22Rv1 (cell line): Measurements from ENCODE around the gene WWC2.

ENCODE experiments used
- ZFX ChIP-seq: fragments of 450-650 bp; IDR thresholded peaks from 2 replicates; pipeline ENCODE4 v1.6.1; 2017; ENCODE audit warnings: antibody characterized with exemption, borderline replicate concordance
- TF ChIP-seq, protein P1 (sequence below): fragments of 450-650 bp; IDR thresholded peaks from 2 replicates; pipeline ENCODE4 v1.5.1; 2017; ENCODE audit warnings: mild to moderate bottlenecking

DNA sequence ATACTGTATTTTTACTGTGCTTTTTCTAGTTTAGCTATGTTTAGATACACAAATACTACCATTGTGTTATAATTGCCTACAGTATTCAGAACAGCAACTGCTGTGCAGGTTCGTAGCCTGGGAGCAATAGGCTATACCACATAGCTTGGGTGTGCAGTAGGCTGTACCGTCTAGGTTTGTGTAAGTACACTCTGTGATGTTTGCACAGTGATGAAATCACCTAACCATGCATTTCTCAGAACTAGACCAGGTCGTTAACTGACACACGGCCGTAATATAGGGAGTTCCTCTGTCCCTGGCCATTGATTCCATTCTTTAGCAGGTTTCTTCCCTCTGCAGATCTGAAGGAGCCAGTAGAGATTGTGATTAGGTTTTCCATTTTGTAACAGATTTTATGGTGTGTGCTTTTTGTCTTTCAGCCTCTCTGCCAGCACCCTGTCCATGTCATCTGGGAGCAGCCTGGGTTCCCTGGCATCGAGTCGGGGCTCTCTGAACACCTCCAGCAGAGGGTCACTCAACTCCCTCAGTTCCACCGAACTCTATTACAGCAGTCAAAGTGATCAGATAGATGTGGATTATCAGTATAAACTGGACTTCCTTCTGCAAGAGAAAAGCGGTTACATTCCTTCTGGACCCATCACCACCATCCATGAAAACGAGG is 161.6 kb downstream of the WWC2 start:
- TF ChIP-seq, protein P1, sequence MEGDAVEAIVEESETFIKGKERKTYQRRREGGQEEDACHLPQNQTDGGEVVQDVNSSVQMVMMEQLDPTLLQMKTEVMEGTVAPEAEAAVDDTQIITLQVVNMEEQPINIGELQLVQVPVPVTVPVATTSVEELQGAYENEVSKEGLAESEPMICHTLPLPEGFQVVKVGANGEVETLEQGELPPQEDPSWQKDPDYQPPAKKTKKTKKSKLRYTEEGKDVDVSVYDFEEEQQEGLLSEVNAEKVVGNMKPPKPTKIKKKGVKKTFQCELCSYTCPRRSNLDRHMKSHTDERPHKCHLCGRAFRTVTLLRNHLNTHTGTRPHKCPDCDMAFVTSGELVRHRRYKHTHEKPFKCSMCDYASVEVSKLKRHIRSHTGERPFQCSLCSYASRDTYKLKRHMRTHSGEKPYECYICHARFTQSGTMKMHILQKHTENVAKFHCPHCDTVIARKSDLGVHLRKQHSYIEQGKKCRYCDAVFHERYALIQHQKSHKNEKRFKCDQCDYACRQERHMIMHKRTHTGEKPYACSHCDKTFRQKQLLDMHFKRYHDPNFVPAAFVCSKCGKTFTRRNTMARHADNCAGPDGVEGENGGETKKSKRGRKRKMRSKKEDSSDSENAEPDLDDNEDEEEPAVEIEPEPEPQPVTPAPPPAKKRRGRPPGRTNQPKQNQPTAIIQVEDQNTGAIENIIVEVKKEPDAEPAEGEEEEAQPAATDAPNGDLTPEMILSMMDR, result no peak
- TF ChIP-seq ZFX, result no peak
